HepG2 (cell line): ENCODE measurements around the gene LRRC63. TPM values are rescaled to one million over a fixed set of nuclear protein-coding genes. Genes with fewer than 3 reads are reported as not detected.

ENCODE experiments used
- ATAC-seq: fragments of 200-7000 bp; cut with Tn5 transposase; 3 replicates; pipeline ENCODE4 v1.9.1; 2020; ENCODE audit warnings: mild to moderate bottlenecking, moderate library complexity
- BruUV-seq: library from RNA; stranded (reverse); fragments of 400-500 nt; replicated peaks from 2 replicates; lab custom pipeline; 2021; lab: Mats Ljungman, UMichigan
- CTCF ChIA-PET: fragments of 300-600 bp; formaldehyde crosslinking; extraction: SDS; loops from one replicate; lab custom pipeline; 2021; ENCODE audit warnings: low total read pairs, inconsistent platforms, low intra/inter-chr PET ratio; lab: Yijun Ruan, JAX
- POLR2A ChIA-PET: fragments of 350-600 bp; sonication (Branson Sonifier 250); formaldehyde crosslinking; loops from one replicate; lab custom pipeline; 2020; ENCODE audit warnings: antibody characterized with exemption, inconsistent platforms; lab: Yijun Ruan, JAX
- DNase-seq: peaks from one replicate; pipeline ENCODE4 v3.0.0-alpha.2; 2015; ENCODE audit warnings: low spot score
- FAIRE-seq: peaks from 3 replicates; lab custom pipeline; 2011; peaks lifted over from hg19 to GRCh38; lab: Jason Lieb, UNC
- H2AFZ ChIP-seq: one replicate; pipeline ENCODE4 v1.6.1; 2011; ENCODE audit warnings: low read length, inconsistent platforms
- H3K27ac ChIP-seq: fragments of 300-600 bp; 3 replicates; pipeline ENCODE4 v1.8.0; 2011; ENCODE audit warnings: mixed run types, mild to moderate bottlenecking, mixed read lengths, low read length, inconsistent platforms; ENCODE audit not compliant: insufficient read depth; ENCODE audit errors: extremely low read length
- H3K27me3 ChIP-seq, 2 experiments: fragments of 200-600 bp in 1 of 2; 2 replicates in 1 of 2; 3 replicates in 1 of 2; pipeline versions ENCODE4 v1.6.0 to v1.8.0; 2011; ENCODE audit warnings: low read length in 2 of 2, mild to moderate bottlenecking in 2 of 2, moderate library complexity in 2 of 2, inconsistent platforms in 1 of 2; ENCODE audit not compliant: insufficient read depth in 2 of 2, control insufficient read depth in 1 of 2
- H3K36me3 ChIP-seq, 2 experiments: fragments of 200-600 bp in 1 of 2; replicated peaks in 1 of 2; 2 replicates in 1 of 2; 3 replicates in 1 of 2; pipeline versions ENCODE4 v1.5.1 to v1.8.0; 2011; ENCODE audit warnings: low read length in 2 of 2, inconsistent platforms in 1 of 2; ENCODE audit not compliant: insufficient read depth in 2 of 2, control insufficient read depth in 1 of 2
- H3K4me1 ChIP-seq: 2 replicates; pipeline ENCODE4 v1.5.1; 2012; ENCODE audit warnings: low read length, inconsistent platforms; ENCODE audit not compliant: insufficient read depth
- H3K4me2 ChIP-seq: 2 replicates; pipeline ENCODE4 v1.6.0; 2011; ENCODE audit warnings: low read depth, low read length, inconsistent platforms
- H3K4me3 ChIP-seq, 3 experiments: fragments of 200-600 bp in 1 of 3; sonication (generic), shearing (Covaris generic) in 1 of 3; replicated peaks in 1 of 3; 2 replicates each; pipeline ENCODE4 v1.5.1; 2011 to 2016; ENCODE audit warnings: low read length in 3 of 3, inconsistent platforms in 2 of 3, low read depth in 2 of 3, mild to moderate bottlenecking in 2 of 3, control low read depth in 1 of 3, mixed read lengths in 1 of 3; ENCODE audit not compliant: insufficient read depth in 1 of 3
- H3K79me2 ChIP-seq: one replicate; pipeline ENCODE4 v1.6.1; 2011; ENCODE audit warnings: low read length, inconsistent platforms; ENCODE audit not compliant: insufficient read depth
- H3K9ac ChIP-seq: 2 replicates; pipeline ENCODE4 v1.6.0; 2011; ENCODE audit warnings: mild to moderate bottlenecking, low read depth, low read length, inconsistent platforms; ENCODE audit not compliant: insufficient read depth
- H3K9me3 ChIP-seq: 2 replicates; pipeline ENCODE4 v1.5.1; 2012; ENCODE audit warnings: mild to moderate bottlenecking, low read length
- H4K20me1 ChIP-seq: 2 replicates; pipeline ENCODE4 v1.6.0; 2011; ENCODE audit warnings: inconsistent platforms, mild to moderate bottlenecking, low read length, moderate library complexity; ENCODE audit not compliant: insufficient read depth
- CENPBD1 ChIP-seq: sonication (generic); formaldehyde crosslinking; IDR thresholded peaks from 2 replicates; pipeline ENCODE4 v1.8.0; 2022; ENCODE audit warnings: missing genetic modification reagents, low read depth, mild to moderate bottlenecking, borderline replicate concordance
- CTCF ChIP-seq: sonication (generic); formaldehyde crosslinking; IDR thresholded peaks from 2 replicates; pipeline ENCODE4 v1.5.0; 2020; ENCODE audit warnings: mild to moderate bottlenecking, missing genetic modification reagents, moderate library complexity
- RAD21 ChIP-seq: fragments of 450-650 bp; formaldehyde crosslinking; IDR thresholded peaks from 2 replicates; pipeline ENCODE4 v1.5.0; 2020; ENCODE audit warnings: mild to moderate bottlenecking
- RBM39 ChIP-seq: fragments of 200-400 bp; formaldehyde crosslinking; IDR thresholded peaks from one replicate; pipeline ENCODE4 v1.6.1; 2018; ENCODE audit warnings: antibody characterized with exemption, mild to moderate bottlenecking, low read depth, low read length; ENCODE audit not compliant: poor library complexity, severe bottlenecking
- RXRB ChIP-seq: IDR thresholded peaks from 2 replicates; pipeline ENCODE4 v1.6.1; 2016; ENCODE audit warnings: borderline replicate concordance, missing genetic modification reagents, missing compliant biosample characterization
- ZNF143 ChIP-seq: sonication (generic); formaldehyde crosslinking; IDR thresholded peaks from 2 replicates; pipeline ENCODE4 v1.4.0; 2020; ENCODE audit warnings: missing genetic modification reagents
- ZNF18 ChIP-seq: sonication (generic); formaldehyde crosslinking; IDR thresholded peaks from 2 replicates; pipeline ENCODE4 v1.8.0; 2022; ENCODE audit warnings: mild to moderate bottlenecking, missing genetic modification reagents; ENCODE audit not compliant: insufficient replicate concordance
- ZNF280D ChIP-seq: sonication (generic); formaldehyde crosslinking; IDR thresholded peaks from 2 replicates; pipeline ENCODE4 v1.5.1; 2020; ENCODE audit warnings: mild to moderate bottlenecking, missing genetic modification reagents
- ZNF639 ChIP-seq: conservative IDR thresholded peaks from 2 replicates; pipeline ENCODE4 v1.6.1; 2018; ENCODE audit warnings: missing genetic modification reagents
- WGBS: methylation state at CpG from one replicate; pipeline ENCODE4 v1.1.6; 2017; ENCODE audit warnings: low lambda C conversion rate; 5-methylcytosine and 5-hydroxymethylcytosine counted together
- in situ Hi-C: cut with HindIII; loops from 2 replicates; pipeline ENCODE4 v1.10.0; 2017; ENCODE audit warnings: low pct_unique_long_range_greater_than_20kb; ENCODE audit not compliant: extremely low pct_ligation_motif_present
- intact Hi-C: fragments of 100-400 bp; cut with micrococcal nuclease; formaldehyde crosslinking; loops from one replicate; pipeline ENCODE4 v1.10.0; 2022; ENCODE audit not compliant: unreplicated experiment
- polyA plus RNA-seq, 8 experiments: library from polyadenylated mRNA; depleted of rRNA in 3 of 8; stranded (reverse) in 7 of 8; unstranded in 1 of 8; fragments of >200 nt; fragmentation: Illumina TruSeq in 4 of 8; extraction: Trizol in 4 of 8; gene quantifications; 2 replicates each; pipeline versions ENCODE4 v1.2.1 to v1.2.3, GENCODE V29; 2011 to 2016; ENCODE audit warnings: low read depth in 4 of 8, missing spikeins in 1 of 8, mixed read lengths in 1 of 8; ENCODE audit not compliant: insufficient read depth in 1 of 8
- total RNA-seq, 5 experiments: library from RNA; depleted of rRNA; stranded (reverse); fragments of >200 nt; fragmentation: Illumina TruSeq; extraction: Trizol; gene quantifications; 2 replicates each; pipeline ENCODE4 v1.2.3, GENCODE V29; 2016; ENCODE audit warnings: low read depth in 1 of 5

The LRRC63 gene
- total and polyA plus RNA-seq, 2 of the 13 experiments (the other 11 are each of a cell fraction or from before 2014, with no cell fraction given), result not detected

- TF ChIP-seq CTCF, result peak; percentile 77
- TF ChIP-seq RXRB (CRISPR knock-in tag), result no peak
- peak; percentile 54 for TF ChIP-seq RAD21 (CRISPR knock-in tag)
These were observed 109.9 kb downstream of the LRRC63 start (continued) for GRCh38 chr13:46321494-46322225.

- TF ChIP-seq ZNF639 (CRISPR knock-in tag) (no peak), RBM39 (no peak), ZNF18 (no peak), ZNF280D (no peak), ZNF143 (CRISPR knock-in tag) (no peak), CENPBD1 (CRISPR knock-in tag) (no peak)
- TF ChIP-seq, all 625 proteins: peak for 0
- no peak for FAIRE-seq
- CTCF ChIA-PET, result no interaction called here
- intact Hi-C loops, result no loop called here
- H3K27ac ChIP-seq, result no peak overlapping the region
- H4K20me1 ChIP-seq, result no peaks in the 10 kb centered on the region
- no peaks in the 10 kb centered on the region for H3K9me3 ChIP-seq
- H3K4me3 ChIP-seq, result no peak overlapping the region
- H3K4me1 ChIP-seq, result no peaks in the 10 kb centered on the region
- no peak overlapping the region for H3K9ac ChIP-seq
- H3K4me2 ChIP-seq, result no peak overlapping the region
- DNase-seq, result no peak
- in situ Hi-C loops, result no loop called here
- H3K36me3 ChIP-seq, result no peaks in the 10 kb centered on the region
- no peaks in the 10 kb centered on the region for H3K79me2 ChIP-seq
- POLR2A ChIA-PET, result no interaction called here
- under 1% methylated on average over 5 of the region's 5 CpGs for WGBS
- ATAC-seq, result no peak
- H3K27me3 ChIP-seq, result peaks cover 0 to 12% of the 10 kb centered on the region in 2 experiments; a peak in 3 of 5 replicates
- no TSS peak for BruUV-seq
- no peak overlapping the region for H2AFZ ChIP-seq
These were observed 113.2 kb downstream of the LRRC63 start for GRCh38 chr13:46324976-46325375.
